DMS53 (cell line): ENCODE data around the gene ICAM5.
"Not testable (repeated sequence)": the region's sequence is repeated elsewhere in the genome, so short reads cannot be mapped to it uniquely, and the experiment has no call there.

Experiments used
- DNase-seq: peaks from one replicate; lab custom pipeline; 2025; lab: John Stamatoyannopoulos, UW

Gene ICAM5

DNA sequence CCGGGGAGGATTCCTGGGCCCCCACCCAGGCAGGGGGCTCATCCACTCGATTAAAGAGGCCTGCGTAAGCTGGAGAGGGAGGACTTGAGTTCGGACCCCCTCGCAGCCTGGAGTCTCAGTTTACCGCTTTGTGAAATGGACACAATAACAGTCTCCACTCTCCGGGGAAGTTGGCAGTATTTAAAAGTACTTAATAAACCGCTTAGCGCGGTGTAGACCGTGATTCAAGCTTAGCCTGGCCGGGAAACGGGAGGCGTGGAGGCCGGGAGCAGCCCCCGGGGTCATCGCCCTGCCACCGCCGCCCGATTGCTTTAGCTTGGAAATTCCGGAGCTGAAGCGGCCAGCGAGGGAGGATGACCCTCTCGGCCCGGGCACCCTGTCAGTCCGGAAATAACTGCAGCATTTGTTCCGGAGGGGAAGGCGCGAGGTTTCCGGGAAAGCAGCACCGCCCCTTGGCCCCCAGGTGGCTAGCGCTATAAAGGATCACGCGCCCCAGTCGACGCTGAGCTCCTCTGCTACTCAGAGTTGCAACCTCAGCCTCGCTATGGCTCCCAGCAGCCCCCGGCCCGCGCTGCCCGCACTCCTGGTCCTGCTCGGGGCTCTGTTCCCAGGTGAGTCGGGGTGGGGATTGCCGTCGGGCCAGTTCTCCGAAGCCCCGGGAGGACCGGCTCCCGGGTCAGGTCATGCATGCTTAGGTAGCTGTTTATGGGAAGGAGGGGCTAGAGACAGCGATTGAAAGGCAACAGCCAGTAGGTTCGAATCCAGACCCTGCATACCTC lies 18.9 kb upstream of the ICAM5 start, which contains the start of gene ICAM1:
Gene ICAM1 (plus strand): TSS at position 505 of the 779 bp plus-strand sequence. CDS start 40 bp downstream, at position 545.
- DNase-seq = peak; percentile 73

DNA sequence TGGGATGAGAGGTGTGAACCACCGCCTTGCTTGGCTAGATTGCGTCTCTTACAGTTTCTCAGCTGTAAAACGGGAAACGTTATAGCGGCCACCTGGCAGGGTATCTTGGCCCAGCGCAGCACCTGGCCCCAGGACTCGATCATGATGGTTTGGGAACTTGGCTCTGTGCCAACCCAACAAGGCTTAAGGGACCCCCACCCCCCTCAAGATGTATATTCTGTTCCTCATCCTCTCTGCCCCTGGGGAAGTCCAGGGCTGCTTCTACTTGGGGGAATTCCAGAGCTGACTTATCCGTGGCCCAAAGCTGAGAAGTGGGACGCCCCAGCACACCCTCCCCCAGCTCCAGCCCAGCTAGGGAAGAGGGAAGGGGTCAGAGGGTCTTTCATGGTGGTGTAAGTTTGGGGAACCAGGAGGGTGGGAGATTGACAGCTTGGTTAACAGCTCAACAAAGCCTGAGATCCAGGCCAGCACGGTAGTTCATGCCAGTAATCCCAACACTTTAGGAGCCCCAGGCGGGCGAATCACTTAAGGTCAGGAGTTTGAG lies 18.1 kb upstream of the ICAM5 start:
- DNase-seq = no peak

DNA sequence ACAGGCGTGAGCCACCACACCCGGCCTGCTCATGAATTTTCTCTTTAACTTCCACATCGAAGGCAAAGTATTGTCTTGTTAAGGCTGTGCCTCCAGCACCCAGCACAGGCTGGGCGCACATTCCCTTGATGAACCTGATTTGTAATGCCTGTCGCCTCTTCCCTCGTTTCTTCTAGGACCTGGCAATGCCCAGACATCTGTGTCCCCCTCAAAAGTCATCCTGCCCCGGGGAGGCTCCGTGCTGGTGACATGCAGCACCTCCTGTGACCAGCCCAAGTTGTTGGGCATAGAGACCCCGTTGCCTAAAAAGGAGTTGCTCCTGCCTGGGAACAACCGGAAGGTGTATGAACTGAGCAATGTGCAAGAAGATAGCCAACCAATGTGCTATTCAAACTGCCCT lies 15.2 kb upstream of the ICAM5 start:
- DNase-seq = no peak

DNA sequence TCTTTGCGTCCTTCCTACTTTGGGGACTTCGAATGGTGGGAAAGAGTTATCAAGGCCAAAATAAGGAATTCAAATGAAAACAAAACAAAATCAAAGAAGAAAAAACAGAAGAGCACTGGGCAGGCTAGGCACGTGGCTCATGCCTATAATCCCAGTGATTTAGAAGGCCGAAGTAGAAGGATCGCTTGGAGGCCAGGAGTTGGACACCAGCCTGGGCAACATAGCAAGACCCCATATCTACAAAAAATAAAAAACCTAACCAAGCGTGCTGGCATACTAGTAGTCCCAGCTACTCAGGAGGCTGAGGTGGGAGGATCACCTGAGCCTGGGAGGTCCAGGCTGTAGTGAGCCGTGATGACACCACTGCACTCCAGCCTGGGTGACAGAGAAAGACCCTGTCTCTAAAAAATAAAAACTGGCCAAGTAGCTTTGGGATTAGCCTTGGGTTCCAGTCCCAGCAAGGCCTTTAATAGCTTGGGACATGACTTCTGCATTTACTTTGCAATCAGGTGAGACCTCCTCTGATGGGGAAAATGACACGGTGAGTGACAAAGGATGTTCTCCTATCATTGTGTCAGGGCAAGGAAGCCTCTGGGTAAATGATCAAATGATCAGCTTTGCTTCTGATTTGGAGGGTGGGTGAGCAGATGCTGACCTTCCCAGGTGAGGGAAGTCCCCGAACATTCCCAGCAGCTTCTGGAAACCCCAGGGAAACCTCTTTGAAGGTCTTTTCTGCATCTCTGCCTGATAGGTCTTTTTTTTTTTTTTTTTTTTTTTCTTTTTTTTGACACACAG lies 11.8 kb upstream of the ICAM5 start:
- no peak for DNase-seq

DNA sequence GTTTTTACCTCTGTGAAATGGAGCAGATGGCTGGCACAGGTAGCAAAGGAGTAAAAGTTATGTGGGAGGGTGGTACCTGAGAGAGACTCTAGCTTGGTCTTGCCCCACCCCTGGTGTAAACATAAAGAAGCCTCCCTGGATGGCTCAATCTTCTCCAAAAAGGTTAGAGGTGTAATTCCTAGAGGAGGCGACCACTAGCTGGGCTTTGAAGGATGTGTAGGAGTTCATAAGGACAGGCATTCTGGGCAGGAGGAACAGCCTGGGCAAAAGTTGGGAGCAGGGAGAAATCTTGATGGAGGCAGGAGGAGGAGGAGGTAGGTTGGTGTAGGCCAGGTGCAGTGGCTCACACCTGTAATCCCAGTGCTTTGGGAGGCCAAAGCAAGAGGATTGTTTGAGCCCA lies 10.8 kb upstream of the ICAM5 start:
- no peak for DNase-seq

DNA sequence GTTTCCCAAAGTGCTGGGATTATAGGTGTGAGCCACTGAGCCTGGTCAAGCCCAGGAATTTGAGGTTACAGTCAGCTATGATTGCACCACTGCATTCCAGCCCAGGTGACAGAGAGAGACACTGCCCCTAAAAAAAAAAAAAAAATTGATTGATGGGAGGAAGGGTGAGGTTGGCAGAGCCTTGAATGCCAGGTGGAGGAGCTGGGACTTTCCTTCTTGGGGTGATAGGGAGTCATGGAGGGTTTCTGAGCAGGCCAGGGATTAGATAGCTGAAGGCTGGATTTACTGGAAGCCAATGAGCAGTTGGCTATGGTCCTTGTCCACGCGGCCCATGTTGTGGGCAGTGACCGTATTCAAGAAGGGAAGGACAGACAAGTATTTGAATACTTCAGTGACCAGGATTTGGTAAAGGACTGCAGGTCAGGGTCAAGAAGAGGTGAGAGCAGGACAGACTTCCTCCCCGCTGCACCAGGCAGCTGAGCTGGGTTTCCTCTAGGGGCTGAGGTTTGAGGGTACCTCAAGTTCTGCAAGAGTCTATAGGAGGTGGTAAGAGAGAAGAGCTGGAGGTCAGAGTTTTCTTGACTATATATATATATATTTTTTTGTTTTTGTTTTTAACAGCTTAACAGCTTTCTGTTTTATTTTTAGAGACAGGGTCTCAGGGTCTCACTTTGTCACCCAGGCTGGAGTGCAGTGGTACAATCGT lies 9.9 kb upstream of the ICAM5 start:
- no peak for DNase-seq

DNA sequence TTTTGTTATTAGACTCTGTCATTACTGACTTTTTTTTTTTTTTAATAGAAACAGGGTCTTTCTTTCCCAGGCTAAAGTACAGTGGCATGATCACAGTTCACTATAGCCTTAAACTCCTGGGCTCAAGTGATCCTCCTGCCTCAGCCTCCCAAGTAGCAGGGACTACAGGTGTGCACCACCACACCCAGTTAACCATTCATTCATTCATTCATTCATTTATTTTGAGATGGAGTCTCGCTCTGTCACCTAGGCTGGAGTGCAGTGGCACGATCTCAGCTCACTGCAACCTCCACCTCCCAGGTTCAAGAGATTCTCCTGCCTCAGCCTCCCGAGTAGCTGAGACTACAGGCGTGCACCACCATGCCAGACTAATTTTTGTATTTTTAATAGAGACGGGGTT lies 7.7 kb upstream of the ICAM5 start:
- DNase-seq = not testable (repeated sequence)

DNA sequence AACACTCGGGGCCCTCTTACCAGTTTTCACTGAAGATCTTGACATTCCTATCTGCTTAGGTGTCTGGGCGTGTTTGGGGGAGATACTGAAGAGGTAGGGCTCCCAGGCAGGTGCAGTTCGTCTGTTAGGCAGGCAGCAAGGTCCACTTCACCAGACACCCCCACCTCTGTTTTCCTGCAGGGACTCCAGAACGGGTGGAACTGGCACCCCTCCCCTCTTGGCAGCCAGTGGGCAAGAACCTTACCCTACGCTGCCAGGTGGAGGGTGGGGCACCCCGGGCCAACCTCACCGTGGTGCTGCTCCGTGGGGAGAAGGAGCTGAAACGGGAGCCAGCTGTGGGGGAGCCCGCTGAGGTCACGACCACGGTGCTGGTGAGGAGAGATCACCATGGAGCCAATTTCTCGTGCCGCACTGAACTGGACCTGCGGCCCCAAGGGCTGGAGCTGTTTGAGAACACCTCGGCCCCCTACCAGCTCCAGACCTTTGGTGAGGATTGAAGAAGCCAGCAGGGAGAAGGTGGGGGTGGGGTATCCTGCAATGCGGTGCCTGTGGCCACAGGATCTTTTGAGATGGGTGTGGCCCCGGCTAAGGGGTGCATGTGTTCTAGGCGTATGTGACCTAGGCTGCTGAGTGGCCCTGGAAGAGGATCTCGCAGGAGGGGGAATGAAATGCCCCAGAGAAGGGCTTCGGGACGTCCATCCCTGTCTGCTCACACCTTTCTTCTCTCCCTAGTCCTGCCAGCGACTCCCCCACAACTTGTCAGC lies 6.3 kb upstream of the ICAM5 start:
- DNase-seq = no peak

DNA sequence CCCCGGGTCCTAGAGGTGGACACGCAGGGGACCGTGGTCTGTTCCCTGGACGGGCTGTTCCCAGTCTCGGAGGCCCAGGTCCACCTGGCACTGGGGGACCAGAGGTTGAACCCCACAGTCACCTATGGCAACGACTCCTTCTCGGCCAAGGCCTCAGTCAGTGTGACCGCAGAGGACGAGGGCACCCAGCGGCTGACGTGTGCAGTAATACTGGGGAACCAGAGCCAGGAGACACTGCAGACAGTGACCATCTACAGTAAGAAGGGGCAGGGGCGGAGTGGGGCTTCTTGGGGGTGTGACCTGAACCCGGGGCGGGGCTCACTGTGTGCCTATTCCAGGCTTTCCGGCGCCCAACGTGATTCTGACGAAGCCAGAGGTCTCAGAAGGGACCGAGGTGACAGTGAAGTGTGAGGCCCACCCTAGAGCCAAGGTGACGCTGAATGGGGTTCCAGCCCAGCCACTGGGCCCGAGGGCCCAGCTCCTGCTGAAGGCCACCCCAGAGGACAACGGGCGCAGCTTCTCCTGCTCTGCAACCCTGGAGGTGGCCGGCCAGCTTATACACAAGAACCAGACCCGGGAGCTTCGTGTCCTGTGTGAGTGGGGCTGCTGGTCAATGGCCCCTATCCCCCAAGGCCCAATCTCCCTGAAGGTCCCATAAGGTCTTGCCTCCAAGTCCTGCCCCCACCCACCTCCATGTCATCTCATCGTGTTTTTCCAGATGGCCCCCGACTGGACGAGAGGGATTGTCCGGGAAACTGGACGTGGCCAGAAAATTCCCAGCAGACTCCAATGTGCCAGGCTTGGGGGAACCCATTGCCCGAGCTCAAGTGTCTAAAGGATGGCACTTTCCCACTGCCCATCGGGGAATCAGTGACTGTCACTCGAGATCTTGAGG lies 5.4 kb upstream of the ICAM5 start:
- no peak for DNase-seq

DNA sequence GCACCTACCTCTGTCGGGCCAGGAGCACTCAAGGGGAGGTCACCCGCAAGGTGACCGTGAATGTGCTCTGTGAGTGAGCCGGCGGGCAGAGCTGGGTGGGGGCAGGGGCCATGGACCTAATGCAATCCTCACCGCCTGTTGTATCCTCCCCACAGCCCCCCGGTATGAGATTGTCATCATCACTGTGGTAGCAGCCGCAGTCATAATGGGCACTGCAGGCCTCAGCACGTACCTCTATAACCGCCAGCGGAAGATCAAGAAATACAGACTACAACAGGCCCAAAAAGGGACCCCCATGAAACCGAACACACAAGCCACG lies 4.8 kb upstream of the ICAM5 start:
- DNase-seq = no peak

DNA sequence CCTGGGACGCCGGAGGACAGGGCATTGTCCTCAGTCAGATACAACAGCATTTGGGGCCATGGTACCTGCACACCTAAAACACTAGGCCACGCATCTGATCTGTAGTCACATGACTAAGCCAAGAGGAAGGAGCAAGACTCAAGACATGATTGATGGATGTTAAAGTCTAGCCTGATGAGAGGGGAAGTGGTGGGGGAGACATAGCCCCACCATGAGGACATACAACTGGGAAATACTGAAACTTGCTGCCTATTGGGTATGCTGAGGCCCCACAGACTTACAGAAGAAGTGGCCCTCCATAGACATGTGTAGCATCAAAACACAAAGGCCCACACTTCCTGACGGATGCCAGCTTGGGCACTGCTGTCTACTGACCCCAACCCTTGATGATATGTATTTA lies 4.4 kb upstream of the ICAM5 start:
- DNase-seq = no peak

DNA sequence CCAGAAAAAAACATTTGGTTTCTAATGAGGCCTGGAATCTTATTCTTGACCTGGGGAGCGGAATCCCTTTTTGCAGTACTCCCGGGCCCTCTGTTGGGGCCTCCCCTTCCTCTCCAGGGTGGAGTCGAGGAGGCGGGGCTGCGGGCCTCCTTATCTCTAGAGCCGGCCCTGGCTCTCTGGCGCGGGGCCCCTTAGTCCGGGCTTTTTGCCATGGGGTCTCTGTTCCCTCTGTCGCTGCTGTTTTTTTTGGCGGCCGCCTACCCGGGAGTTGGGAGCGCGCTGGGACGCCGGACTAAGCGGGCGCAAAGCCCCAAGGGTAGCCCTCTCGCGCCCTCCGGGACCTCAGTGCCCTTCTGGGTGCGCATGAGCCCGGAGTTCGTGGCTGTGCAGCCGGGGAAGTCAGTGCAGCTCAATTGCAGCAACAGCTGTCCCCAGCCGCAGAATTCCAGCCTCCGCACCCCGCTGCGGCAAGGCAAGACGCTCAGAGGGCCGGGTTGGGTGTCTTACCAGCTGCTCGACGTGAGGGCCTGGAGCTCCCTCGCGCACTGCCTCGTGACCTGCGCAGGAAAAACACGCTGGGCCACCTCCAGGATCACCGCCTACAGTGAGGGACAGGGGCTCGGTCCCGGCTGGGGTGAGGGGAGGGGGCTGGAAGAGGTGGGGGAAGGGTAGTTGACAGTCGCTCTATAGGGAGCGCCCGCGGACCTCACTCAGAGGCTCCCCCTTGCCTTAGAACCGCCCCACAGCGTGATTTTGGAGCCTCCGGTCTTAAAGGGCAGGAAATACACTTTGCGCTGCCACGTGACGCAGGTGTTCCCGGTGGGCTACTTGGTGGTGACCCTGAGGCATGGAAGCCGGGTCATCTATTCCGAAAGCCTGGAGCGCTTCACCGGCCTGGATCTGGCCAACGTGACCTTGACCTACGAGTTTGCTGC lies 2.7 kb upstream of the ICAM5 start, which contains the start of gene ICAM4:
Gene ICAM4 (plus strand): TSS at position 153 of the 935 bp plus-strand sequence. CDS start 58 bp downstream, at position 211.
- no peak for DNase-seq

DNA sequence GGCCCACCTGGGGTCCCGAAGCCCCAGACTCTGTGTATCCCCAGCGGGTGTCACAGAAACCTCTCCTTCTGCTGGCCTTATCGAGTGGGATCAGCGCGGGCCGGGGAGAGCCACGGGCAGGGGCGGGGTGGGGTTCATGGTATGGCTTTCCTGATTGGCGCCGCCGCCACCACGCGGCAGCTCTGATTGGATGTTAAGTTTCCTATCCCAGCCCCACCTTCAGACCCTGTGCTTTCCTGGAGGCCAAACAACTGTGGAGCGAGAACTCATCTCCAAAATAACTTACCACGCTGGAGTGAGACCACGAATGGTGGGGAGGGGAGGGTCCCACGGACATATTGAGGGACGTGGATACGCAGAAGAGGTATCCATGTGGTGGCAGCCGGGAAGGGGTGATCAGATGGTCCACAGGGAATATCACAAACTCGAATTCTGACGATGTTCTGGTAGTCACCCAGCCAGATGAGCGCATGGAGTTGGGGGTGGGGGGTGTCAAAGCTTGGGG lies 1.0 kb upstream of the ICAM5 start:
- DNase-seq = peak; percentile 89

DNA sequence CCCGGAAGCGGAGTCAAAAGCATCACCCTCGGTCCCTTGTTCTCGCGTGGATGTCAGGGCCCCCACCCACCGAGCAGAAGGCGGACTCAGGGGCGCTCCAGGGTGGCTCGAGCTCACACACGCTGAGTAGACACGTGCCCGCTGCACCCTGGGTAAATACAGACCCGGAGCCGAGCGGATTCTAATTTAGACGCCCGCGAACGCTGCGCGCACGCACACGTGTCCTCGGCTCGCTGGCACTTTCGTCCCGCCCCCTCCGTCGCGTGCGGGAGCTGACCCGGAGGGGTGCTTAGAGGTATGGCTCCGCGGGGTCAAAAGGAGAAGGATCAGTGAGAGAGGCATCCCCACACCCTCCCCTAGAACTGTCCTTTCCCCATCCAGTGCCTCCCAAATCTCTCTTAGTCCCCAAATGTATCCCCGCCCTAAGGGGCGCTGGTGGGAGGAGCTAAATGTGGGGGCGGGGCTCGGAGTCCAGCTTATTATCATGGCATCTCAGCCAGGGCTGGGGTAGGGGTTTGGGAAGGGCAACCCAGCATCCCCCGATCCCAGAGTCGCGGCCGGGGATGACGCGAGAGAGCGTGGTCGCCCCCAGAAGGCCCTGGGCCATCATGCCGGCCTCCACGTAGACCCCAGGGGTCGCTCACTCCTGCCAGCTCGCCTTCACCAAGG lies 451 bp upstream of the ICAM5 start:
- DNase-seq = peak; percentile 94

DNA sequence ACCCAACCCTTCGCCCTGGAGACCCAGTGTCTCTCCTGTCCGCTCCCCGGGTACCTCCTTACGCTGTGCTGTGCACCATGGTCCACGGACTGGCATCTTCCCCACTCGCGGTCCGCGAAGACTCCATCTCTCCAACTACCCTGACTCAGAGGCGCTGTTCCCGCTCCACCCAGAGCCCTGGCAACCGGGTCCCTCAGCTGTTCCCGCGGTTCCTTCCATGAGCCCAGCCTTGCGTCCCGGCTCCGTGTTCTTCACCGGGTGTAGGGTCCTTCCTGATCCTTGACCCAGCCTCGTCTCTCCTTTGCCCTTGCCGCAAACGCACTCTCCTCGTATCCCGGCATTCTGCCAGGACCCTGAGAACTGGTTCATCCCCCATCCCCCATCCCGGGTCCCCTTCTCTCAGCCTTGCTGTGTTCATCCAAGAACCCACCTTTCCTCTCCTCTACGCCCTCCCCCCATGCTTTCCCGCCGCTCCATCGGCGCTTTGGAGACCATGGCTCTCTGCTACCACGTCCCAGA lies 664 bp downstream of the ICAM5 start:
- DNase-seq = peak; percentile 61

DNA sequence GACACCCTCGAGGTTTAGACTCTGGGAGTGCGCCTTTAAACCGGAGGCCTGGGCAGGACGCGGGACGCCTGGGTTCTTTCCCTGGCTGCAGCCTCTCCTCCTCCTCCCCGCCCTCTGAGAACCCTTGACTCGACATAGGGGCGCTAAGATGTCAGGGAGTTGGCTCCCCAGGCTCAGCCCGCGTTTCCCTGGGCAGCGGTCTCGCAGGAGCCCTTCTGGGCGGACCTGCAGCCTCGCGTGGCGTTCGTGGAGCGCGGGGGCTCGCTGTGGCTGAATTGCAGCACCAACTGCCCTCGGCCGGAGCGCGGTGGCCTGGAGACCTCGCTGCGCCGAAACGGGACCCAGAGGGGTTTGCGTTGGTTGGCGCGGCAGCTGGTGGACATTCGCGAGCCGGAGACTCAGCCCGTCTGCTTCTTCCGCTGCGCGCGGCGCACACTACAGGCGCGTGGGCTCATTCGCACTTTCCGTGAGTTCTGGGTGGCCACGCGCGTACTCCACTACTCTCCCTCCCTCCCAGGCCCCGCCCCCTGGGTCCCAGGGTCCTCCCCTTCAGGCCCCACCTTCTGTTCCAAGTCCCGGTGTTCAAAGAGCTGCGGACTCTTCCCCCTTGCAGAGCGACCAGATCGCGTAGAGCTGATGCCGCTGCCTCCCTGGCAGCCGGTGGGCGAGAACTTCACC lies 1.3 kb downstream of the ICAM5 start:
- peak; percentile 69 for DNase-seq

DNA sequence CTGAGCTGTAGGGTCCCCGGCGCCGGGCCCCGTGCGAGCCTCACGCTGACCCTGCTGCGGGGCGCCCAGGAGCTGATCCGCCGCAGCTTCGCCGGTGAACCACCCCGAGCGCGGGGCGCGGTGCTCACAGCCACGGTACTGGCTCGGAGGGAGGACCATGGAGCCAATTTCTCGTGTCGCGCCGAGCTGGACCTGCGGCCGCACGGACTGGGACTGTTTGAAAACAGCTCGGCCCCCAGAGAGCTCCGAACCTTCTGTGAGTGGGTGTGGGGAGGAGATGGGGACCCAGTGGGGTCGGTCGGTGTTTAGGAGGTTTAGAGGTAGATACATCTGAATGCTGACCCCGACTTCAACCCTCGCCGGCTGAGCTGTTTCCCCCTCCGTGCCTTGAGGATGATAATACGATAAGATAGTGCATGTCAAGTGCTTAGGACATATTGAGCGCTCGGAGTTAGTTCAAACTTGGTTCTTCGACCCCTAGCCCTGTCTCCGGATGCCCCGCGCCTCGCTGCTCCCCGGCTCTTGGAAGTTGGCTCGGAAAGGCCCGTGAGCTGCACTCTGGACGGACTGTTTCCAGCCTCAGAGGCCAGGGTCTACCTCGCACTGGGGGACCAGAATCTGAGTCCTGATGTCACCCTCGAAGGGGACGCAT lies 1.9 kb downstream of the ICAM5 start:
- DNase-seq = peak; percentile 68
